A549 (cell line): Measurements from ENCODE around the gene TMCO2. TPM values are rescaled to one million over a fixed set of nuclear protein-coding genes. Genes with fewer than 3 reads are reported as not detected.

Experiments used
- ATAC-seq, 2 experiments: fragments of 200-7000 bp in 1 of 2; fragments of >200 bp in 1 of 2; cut with Nextera tagmentation in 1 of 2; cut with Tn5 transposase in 1 of 2; 3 replicates each; pipeline versions ENCODE4 v1.8.0 to v1.9.1; 2018 to 2020; ENCODE audit warnings: mild to moderate bottlenecking in 1 of 2, moderate library complexity in 1 of 2
- CTCF ChIA-PET: fragments of 300-600 bp; sonication (Branson Sonifier 250); formaldehyde crosslinking; extraction: SDS; loops from one replicate; lab custom pipeline; 2021; ENCODE audit warnings: antibody characterized with exemption, inconsistent platforms; lab: Yijun Ruan, JAX
- POLR2A ChIA-PET: fragments of 350-600 bp; formaldehyde crosslinking; extraction: SDS; loops from one replicate; lab custom pipeline; 2021; ENCODE audit warnings: antibody characterized with exemption, inconsistent platforms; lab: Yijun Ruan, JAX
- DNase-seq, 2 experiments: peaks; one replicate each; pipeline versions ENCODE4 v3.0.0 to v3.0.0-alpha.2; 2011 to 2016; ENCODE audit warnings: low read depth in 1 of 2, low spot score in 1 of 2
- FAIRE-seq: peaks from 2 replicates; lab custom pipeline; 2011; peaks lifted over from hg19 to GRCh38; lab: Jason Lieb, UNC
- H3K27ac ChIP-seq, 2 experiments: fragments of >200 bp; sonication (Bioruptor Twin); formaldehyde crosslinking; 3 replicates each; pipeline ENCODE4 v1.5.1; 2016 to 2017
- H3K4me1 ChIP-seq: fragments of >200 bp; sonication (Bioruptor Twin); formaldehyde crosslinking; 3 replicates; pipeline ENCODE4 v1.6.1; 2016
- H3K4me2 ChIP-seq: fragments of >200 bp; sonication (Bioruptor Twin); formaldehyde crosslinking; 3 replicates; pipeline ENCODE4 v1.6.1; 2016
- H3K4me3 ChIP-seq: fragments of >200 bp; sonication (Bioruptor Twin); formaldehyde crosslinking; 3 replicates; pipeline ENCODE4 v1.5.1; 2016
- H3K9me3 ChIP-seq: fragments of >200 bp; sonication (Bioruptor Twin); formaldehyde crosslinking; 3 replicates; pipeline ENCODE4 v1.6.1; 2016
- CEBPB ChIP-seq, 2 experiments: fragments of >200 bp in 1 of 2; sonication (Bioruptor Twin) in 1 of 2; formaldehyde crosslinking in 1 of 2; IDR thresholded peaks; 2 replicates each; pipeline ENCODE4 v1.6.1; 2012 to 2016
- CHD2 ChIP-seq: fragments of 150-350 bp; IDR thresholded peaks from 2 replicates; pipeline ENCODE4 v1.6.1; 2014; ENCODE audit warnings: low read length; ENCODE audit not compliant: partially characterized antibody
- CHD4 ChIP-seq: fragments of 200-600 bp; sonication (generic); IDR thresholded peaks from 2 replicates; pipeline ENCODE4 v1.6.1; 2016; ENCODE audit warnings: antibody characterized with exemption, mild to moderate bottlenecking, borderline replicate concordance
- E2F6 ChIP-seq: IDR thresholded peaks from 2 replicates; pipeline ENCODE4 v1.6.1; 2012; ENCODE audit warnings: low read depth, borderline replicate concordance
- EHMT2 ChIP-seq: fragments of 200-600 bp; sonication (generic); IDR thresholded peaks from 2 replicates; pipeline ENCODE4 v1.6.1; 2016; ENCODE audit warnings: antibody characterized with exemption, low read depth, mild to moderate bottlenecking, moderate library complexity
- ESRRA ChIP-seq: fragments of 150-350 bp; IDR thresholded peaks from 2 replicates; pipeline ENCODE4 v1.6.1; 2014; ENCODE audit warnings: mild to moderate bottlenecking, low read length, borderline replicate concordance
- FOSB ChIP-seq: fragments of 250-450 bp; sonication (Bioruptor Pico); IDR thresholded peaks from 2 replicates; pipeline ENCODE4 v1.5.0; 2020; ENCODE audit warnings: mild to moderate bottlenecking, moderate library complexity
- HDAC2 ChIP-seq: fragments of 200-600 bp; sonication (generic); IDR thresholded peaks from 2 replicates; pipeline ENCODE4 v1.6.1; 2016
- HES2 ChIP-seq: fragments of >200 bp; sonication (Bioruptor Twin); formaldehyde crosslinking; IDR thresholded peaks from 2 replicates; pipeline ENCODE4 v1.6.1; 2016
- HEYL ChIP-seq: fragments of 250-450 bp; sonication (Bioruptor Pico); IDR thresholded peaks from 2 replicates; pipeline ENCODE4 v1.8.0; 2021; ENCODE audit warnings: mild to moderate bottlenecking, moderate library complexity
- HOXB13 ChIP-seq: fragments of 250-450 bp; sonication (Bioruptor Pico); IDR thresholded peaks from 2 replicates; pipeline ENCODE4 v1.5.0; 2020; ENCODE audit warnings: low read depth, mild to moderate bottlenecking, moderate library complexity
- HOXB5 ChIP-seq: fragments of 250-450 bp; sonication (Bioruptor Pico); IDR thresholded peaks from 2 replicates; pipeline ENCODE4 v1.5.0; 2020; ENCODE audit warnings: mild to moderate bottlenecking, moderate library complexity
- KDM5A ChIP-seq: fragments of 200-600 bp; sonication (generic); IDR thresholded peaks from 2 replicates; pipeline ENCODE4 v1.6.1; 2016; ENCODE audit warnings: antibody characterized with exemption, mild to moderate bottlenecking
- MAX ChIP-seq: IDR thresholded peaks from 2 replicates; pipeline ENCODE4 v1.6.1; 2012
- MAZ ChIP-seq: fragments of 150-350 bp; IDR thresholded peaks from 2 replicates; pipeline ENCODE4 v1.6.1; 2014; ENCODE audit warnings: antibody characterized with exemption, low read depth, low read length, borderline replicate concordance
- MYC ChIP-seq: IDR thresholded peaks from 2 replicates; pipeline ENCODE4 v1.6.1; 2012; ENCODE audit warnings: mild to moderate bottlenecking, inconsistent platforms, low read length, improper control_type of control experiment, borderline replicate concordance
- POLR2A ChIP-seq: IDR thresholded peaks from 2 replicates; pipeline ENCODE4 v1.6.1; 2012; ENCODE audit warnings: mild to moderate bottlenecking, low read length
- RAD21 ChIP-seq, 2 experiments: fragments of >200 bp in 1 of 2; sonication (Bioruptor Twin) in 1 of 2; formaldehyde crosslinking in 1 of 2; IDR thresholded peaks in 1 of 2; conservative IDR thresholded peaks in 1 of 2; 2 replicates in 1 of 2; 3 replicates in 1 of 2; pipeline ENCODE4 v1.6.1; 2012 to 2018; ENCODE audit warnings: inconsistent platforms in 1 of 2
- RCOR1 ChIP-seq: fragments of 150-350 bp; IDR thresholded peaks from 2 replicates; pipeline ENCODE4 v1.6.1; 2014; ENCODE audit warnings: antibody characterized with exemption, low read length, low read depth
- REST ChIP-seq: fragments of 200-600 bp; sonication (generic); IDR thresholded peaks from 2 replicates; pipeline ENCODE4 v1.6.1; 2016; ENCODE audit warnings: antibody characterized with exemption, mild to moderate bottlenecking, moderate library complexity
- RFX5 ChIP-seq: fragments of 450-650 bp; IDR thresholded peaks from 2 replicates; pipeline ENCODE4 v1.7.1; 2014; ENCODE audit warnings: antibody characterized with exemption, mild to moderate bottlenecking, moderate library complexity
- SMC3 ChIP-seq: fragments of >200 bp; sonication (Bioruptor Twin); formaldehyde crosslinking; IDR thresholded peaks from 3 replicates; pipeline ENCODE4 v1.6.1; 2018; ENCODE audit warnings: inconsistent platforms
- TFCP2L1 ChIP-seq: fragments of 250-450 bp; sonication (Bioruptor Pico); IDR thresholded peaks from 2 replicates; pipeline ENCODE4 v1.5.0; 2021; ENCODE audit warnings: mild to moderate bottlenecking
- ZC3H11A ChIP-seq: fragments of 450-650 bp; IDR thresholded peaks from 2 replicates; pipeline ENCODE4 v1.6.1; 2014; ENCODE audit warnings: antibody characterized with exemption, mild to moderate bottlenecking
- WGBS: methylation state at CpG from one replicate; pipeline ENCODE4 v1.1.6; 2017; ENCODE audit errors: missing lambda C conversion rate; 5-methylcytosine and 5-hydroxymethylcytosine counted together
- polyA plus RNA-seq, 4 experiments: library from polyadenylated mRNA; depleted of rRNA in 3 of 4; stranded (reverse); fragments of >200 nt; fragmentation: RNase III in 1 of 4; extraction: RNeasy Plus Mini Kit Qiagen cat#74134 plus additional on column Dnase treatment in 1 of 4; gene quantifications; 2 replicates in 3 of 4; 3 replicates in 1 of 4; pipeline ENCODE4 v1.2.3, GENCODE V29; 2011 to 2017
- TF ChIP-seq, protein P1 (sequence below): fragments of 450-650 bp; IDR thresholded peaks from 2 replicates; pipeline ENCODE4 v1.6.1; 2014; ENCODE audit warnings: antibody characterized with exemption
- TF ChIP-seq, protein P2 (sequence below): IDR thresholded peaks from 2 replicates; pipeline ENCODE4 v1.6.1; 2012

TMCO2 gene
- polyA plus RNA-seq, 2 of the 4 experiments (the other 2 are of a cell fraction), result not detected

GRCh38 chr1:40266786-40267535, 19.2 kb downstream of the TMCO2 start:
- DNase-seq, result no peak

GRCh38 chr1:40267767-40268187, 20.0 kb downstream of the TMCO2 start:
- no peak for TF ChIP-seq ZC3H11A
- no peak for TF ChIP-seq SMC3
- no peak for TF ChIP-seq MAX
- no peak for TF ChIP-seq HDAC2
- no peak for TF ChIP-seq E2F6
- no peak for TF ChIP-seq POLR2A
- no peak for TF ChIP-seq RCOR1
- no peak for TF ChIP-seq MYC
- no peak for TF ChIP-seq HEYL
- no peak for TF ChIP-seq FOSB (CRISPR knock-in tag)
- ATAC-seq (no peak), DNase-seq (no peak), FAIRE-seq (no peak)
- ChIA-PET POLR2A (no interaction called here), CTCF (interaction anchor here (1.8 kb wide), 1 partner anchor 137 kb away, joined by 5 read pairs; no protein-coding TSS in a partner anchor)
- Histone ChIP-seq H3K4me2 (no peak overlapping the region), H3K4me3 (no peak overlapping the region), H3K9me3 (no peaks in the 10 kb centered on the region), H3K27ac (no peak overlapping the region), H3K4me1 (no peaks in the 10 kb centered on the region)
- WGBS, result 80% methylated on average over 2 of the region's 2 CpGs

More at GRCh38 chr1:40266786-40267535, 19.2 kb downstream of the TMCO2 start:
- Histone ChIP-seq H3K27ac (no peak overlapping the region), H3K9me3 (no peaks in the 10 kb centered on the region), H3K4me1 (no peaks in the 10 kb centered on the region)
- TF ChIP-seq HES2, result no peak
- TF ChIP-seq KDM5A, result no peak
- TF ChIP-seq SMC3, result no peak
- no peak for TF ChIP-seq CHD4
- TF ChIP-seq, protein P1, sequence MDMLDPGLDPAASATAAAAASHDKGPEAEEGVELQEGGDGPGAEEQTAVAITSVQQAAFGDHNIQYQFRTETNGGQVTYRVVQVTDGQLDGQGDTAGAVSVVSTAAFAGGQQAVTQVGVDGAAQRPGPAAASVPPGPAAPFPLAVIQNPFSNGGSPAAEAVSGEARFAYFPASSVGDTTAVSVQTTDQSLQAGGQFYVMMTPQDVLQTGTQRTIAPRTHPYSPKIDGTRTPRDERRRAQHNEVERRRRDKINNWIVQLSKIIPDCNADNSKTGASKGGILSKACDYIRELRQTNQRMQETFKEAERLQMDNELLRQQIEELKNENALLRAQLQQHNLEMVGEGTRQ, result no peak
- no peak for TF ChIP-seq HEYL
- no peak for TF ChIP-seq HOXB5
- TF ChIP-seq MAZ, result no peak
- TF ChIP-seq TFCP2L1, result no peak
- TF ChIP-seq RFX5, result no peak
- TF ChIP-seq CEBPB (IDR thresholded peaks at IDR 0.05), result no peak
- TF ChIP-seq ESRRA, result no peak
- no peak for TF ChIP-seq CHD2
- no peak for TF ChIP-seq RAD21 (conservative IDR thresholded peaks at IDR 0.05 in 1 of 2, IDR thresholded peaks at IDR 0.05 in 1 of 2)
- no peak for TF ChIP-seq REST
- TF ChIP-seq EHMT2, result no peak
- TF ChIP-seq HOXB13 (CRISPR knock-in tag), result no peak
- TF ChIP-seq, protein P2, sequence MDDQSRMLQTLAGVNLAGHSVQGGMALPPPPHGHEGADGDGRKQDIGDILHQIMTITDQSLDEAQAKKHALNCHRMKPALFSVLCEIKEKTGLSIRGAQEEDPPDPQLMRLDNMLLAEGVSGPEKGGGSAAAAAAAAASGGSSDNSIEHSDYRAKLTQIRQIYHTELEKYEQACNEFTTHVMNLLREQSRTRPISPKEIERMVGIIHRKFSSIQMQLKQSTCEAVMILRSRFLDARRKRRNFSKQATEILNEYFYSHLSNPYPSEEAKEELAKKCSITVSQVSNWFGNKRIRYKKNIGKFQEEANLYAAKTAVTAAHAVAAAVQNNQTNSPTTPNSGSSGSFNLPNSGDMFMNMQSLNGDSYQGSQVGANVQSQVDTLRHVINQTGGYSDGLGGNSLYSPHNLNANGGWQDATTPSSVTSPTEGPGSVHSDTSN, result no peak
- TF ChIP-seq, all 56 proteins: peak for 0
- FAIRE-seq, result no peak
- ChIA-PET POLR2A (interaction anchor here (1.0 kb wide), 1 partner anchor 9 kb away, joined by 4 read pairs; the partner anchor contains the start of gene ZMPSTE24), CTCF (interaction anchor here (1.8 kb wide), 1 partner anchor 138 kb away, joined by 5 read pairs; no protein-coding TSS in a partner anchor)
- no peak overlapping the region for H3K4me3 ChIP-seq
- 91% methylated on average over 6 of the region's 6 CpGs for WGBS
- ATAC-seq, result no peak
- no peak overlapping the region for H3K4me2 ChIP-seq
